Mucosa of rectum (tissue), 2 donors: ENCODE measurements around the gene GAS6.

Source experiments
- H3K27ac ChIP-seq, 2 donors: one replicate each; pipeline ENCODE4 v1.7.0; 2013; ENCODE audit warnings: inconsistent platforms in 2 of 2, low read depth in 2 of 2, low read length in 2 of 2
- H3K27me3 ChIP-seq, 2 donors: one replicate each; pipeline ENCODE4 v1.7.0; 2013; ENCODE audit warnings: low read length in 2 of 2; ENCODE audit not compliant: control insufficient read depth in 2 of 2, insufficient read depth in 2 of 2
- H3K36me3 ChIP-seq, 2 donors: one replicate each; pipeline ENCODE4 v1.7.0; 2013; ENCODE audit warnings: low read length in 2 of 2; ENCODE audit not compliant: control insufficient read depth in 2 of 2, insufficient read depth in 2 of 2
- H3K4me1 ChIP-seq, 2 donors: one replicate each; pipeline ENCODE4 v1.7.0; 2013; ENCODE audit warnings: low read length in 2 of 2, mild to moderate bottlenecking in 1 of 2; ENCODE audit not compliant: control insufficient read depth in 2 of 2, insufficient read depth in 2 of 2
- H3K4me3 ChIP-seq, 2 donors: one replicate each; pipeline ENCODE4 v1.7.0; 2013; ENCODE audit warnings: low read length in 2 of 2
- H3K9ac ChIP-seq, 2 donors: one replicate each; pipeline ENCODE4 v1.7.0; 2013; ENCODE audit warnings: low read length in 2 of 2, low read depth in 1 of 2, mild to moderate bottlenecking in 1 of 2
- H3K9me3 ChIP-seq, 2 donors: one replicate each; pipeline ENCODE4 v1.7.0; 2013; ENCODE audit warnings: low read length in 2 of 2; ENCODE audit not compliant: control insufficient read depth in 2 of 2
- donor health status: healthy.
- donor health status: Normal muscosa, but diverticular disease.

Gene GAS6

DNA sequence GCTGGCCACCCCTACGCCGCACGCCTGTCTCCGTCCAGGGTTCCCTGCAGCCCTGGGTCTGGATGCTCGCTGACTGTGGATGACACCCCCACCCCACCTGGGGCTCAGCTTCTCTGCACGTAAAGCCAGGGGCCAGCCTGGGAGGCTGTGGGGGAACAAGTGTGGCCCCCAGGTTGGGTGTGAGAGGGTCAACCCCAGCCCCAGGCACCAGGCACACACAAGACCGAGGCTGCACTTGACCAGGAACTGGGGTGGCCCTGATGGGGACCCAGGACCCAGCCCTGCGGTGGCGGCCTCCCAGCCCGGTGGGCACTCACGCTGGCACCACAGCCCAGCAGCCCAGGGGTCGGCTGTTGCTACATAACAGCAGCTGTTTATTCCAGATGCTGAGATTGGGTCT lies 41.6 kb downstream of the GAS6 start:
- Histone ChIP-seq H3K36me3 (peaks cover 15 to 26% of the 10 kb centered on the region in 2 donors), H3K4me3 (no peak overlapping the region), H3K27me3 (no peaks in the 10 kb centered on the region), H3K9ac (no peak overlapping the region), H3K4me1 (peaks cover 2 to 5% of the 10 kb centered on the region in 2 donors), H3K9me3 (no peaks in the 10 kb centered on the region), H3K27ac (no peak overlapping the region)

DNA sequence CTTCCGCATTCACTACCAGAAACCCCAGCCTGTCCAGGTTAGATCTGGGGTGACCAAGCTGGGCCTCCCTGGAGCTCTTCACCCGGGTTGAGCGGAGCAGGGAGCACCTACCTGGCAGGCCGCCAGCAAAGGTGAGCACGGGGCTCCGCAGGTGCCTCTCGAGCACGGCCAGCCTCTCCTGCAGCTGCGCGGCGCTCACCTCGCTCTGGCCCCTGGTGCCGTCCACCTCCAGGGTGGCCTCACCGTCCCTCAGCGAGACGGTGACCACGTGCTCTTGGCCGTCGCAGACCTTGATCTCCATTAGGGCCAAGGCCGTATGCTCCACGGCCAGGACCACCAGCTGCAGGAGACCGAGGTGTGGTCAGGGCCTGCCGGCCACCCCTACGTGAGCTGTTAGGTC lies 42.0 kb downstream of the GAS6 start:
- H3K27me3 ChIP-seq = no peaks in the 10 kb centered on the region
- peaks cover 12 to 22% of the 10 kb centered on the region in 2 donors for H3K36me3 ChIP-seq
- H3K4me3 ChIP-seq = no peak overlapping the region
- H3K4me1 ChIP-seq = peaks cover 2 to 5% of the 10 kb centered on the region in 2 donors
- H3K27ac ChIP-seq = no peak overlapping the region
- no peaks in the 10 kb centered on the region for H3K9me3 ChIP-seq
- no peak overlapping the region for H3K9ac ChIP-seq

DNA sequence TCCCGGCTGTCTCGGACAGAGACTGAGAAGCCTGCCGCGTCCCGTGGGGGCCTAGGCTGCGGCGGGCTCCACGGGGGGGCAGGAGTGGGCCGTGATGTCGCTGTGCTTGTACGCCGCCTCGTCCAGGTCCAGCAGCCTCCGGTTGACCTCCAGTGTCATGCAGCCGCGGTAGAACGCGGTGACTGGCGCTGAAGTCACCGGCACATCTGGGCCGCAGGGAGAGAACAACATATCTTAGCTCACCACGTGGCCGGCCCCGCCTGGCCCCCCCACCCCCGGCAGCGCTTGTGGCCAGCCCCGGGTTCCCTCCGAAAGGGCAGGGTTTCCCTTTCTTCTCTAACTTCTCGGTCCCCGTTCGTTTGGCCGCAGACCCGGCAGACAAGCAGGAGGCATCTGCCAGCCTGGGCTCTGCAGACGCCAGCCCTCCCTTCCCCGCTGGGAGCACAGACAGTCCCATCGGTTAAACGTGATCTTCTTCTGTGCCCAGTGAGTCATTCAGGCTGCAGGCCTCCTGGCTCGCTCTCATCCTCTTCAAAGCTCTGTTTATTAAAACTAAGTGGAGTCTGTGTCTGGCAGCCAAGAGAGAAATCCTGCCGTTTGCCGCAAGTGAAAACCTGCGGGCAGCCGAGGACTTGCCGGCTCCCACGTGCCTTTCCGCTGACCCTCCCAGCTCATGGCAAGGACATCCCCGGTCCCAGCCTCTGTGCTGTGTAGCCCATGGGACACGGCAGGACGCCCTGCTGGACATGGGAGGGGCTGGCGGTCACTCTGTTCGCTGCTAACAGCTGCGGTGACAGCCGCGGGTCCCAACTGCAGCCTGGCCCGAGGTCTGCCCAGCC lies 42.8 kb downstream of the GAS6 start:
- no peak overlapping the region for H3K4me3 ChIP-seq
- peak overlapping the region in 1 of 2 donors; percentile 11 for H3K27ac ChIP-seq
- H3K9ac ChIP-seq = no peak overlapping the region
- no peaks in the 10 kb centered on the region for H3K9me3 ChIP-seq
- H3K36me3 ChIP-seq = peaks cover 11 to 19% of the 10 kb centered on the region in 2 donors
- H3K27me3 ChIP-seq = no peaks in the 10 kb centered on the region
- peaks cover 2 to 8% of the 10 kb centered on the region in 2 donors for H3K4me1 ChIP-seq

DNA sequence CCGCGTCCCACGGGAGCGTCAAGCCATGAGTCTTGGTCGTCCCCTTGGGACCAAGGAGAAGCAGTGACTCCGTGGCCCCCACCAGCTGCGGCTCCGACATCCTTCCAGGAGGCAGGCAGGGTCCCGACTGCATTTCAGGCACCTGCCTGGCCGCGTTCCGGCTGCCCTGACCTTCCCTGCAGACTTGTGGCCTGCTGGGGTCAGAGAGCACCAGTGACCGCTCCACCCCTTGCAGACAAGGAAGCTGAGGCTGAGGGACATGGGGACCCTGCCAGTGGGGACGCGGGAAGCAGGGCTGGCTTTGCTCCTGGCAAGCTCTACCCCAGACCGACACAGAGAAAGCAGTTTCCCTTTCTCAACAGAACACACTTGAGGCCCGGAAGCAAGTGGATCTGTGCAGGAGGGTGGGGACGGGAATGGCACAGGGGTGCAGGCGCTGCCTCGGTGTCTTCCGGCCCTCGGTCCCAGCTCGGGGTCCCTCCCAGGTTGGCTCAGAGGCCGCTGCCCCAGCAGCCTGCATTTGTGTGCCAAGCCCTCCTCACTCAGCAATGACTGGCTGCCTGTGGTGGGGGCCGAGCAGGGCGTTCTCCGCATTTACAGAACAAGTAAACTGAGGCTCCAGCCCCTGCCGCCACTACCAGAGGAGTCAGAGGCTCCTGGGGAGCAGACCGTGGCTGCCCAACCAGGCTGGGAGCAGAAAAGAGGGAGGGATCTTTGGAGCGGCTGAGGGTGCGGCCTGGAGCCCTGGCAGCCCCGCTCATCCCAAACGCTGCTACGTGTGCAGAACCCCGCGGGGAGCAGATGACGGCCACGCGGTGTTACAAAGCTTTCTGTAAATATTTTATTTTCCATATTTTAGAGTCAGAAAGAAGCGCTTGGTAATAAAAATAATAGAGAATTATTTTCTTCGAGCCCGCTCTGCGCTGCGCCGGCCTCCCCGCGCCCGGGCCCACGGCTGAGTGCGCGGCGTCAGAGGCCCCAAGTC lies 43.9 kb downstream of the GAS6 start:
- H3K27me3 ChIP-seq = no peaks in the 10 kb centered on the region
- H3K9me3 ChIP-seq = no peaks in the 10 kb centered on the region
- no peak overlapping the region for H3K9ac ChIP-seq
- peaks cover 10 to 17% of the 10 kb centered on the region in 2 donors for H3K36me3 ChIP-seq
- peaks cover 5 to 8% of the 10 kb centered on the region in 2 donors for H3K4me1 ChIP-seq
- H3K4me3 ChIP-seq = no peak overlapping the region
- no peak overlapping the region for H3K27ac ChIP-seq

DNA sequence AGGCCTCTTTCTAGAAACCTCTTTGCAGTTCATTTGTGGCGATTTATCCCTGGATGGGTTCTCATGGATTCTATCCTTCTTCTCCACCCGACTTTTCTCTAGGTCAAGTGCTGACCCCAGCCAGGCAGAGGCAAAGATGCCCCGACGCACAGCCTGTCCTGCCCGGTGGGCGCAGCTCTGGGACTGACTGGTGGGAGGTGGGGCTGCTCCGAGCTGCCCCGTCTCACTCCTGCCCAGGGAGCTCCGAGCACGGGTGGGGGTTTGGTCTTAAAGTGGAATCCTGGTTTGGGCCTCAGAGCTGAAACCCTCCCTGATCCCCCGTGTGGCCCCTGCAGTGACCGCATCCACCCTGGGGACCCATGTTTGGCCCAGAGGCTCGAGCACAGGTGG lies 44.5 kb downstream of the GAS6 start:
- Histone ChIP-seq H3K4me1 (peaks cover 5 to 8% of the 10 kb centered on the region in 2 donors), H3K27me3 (no peaks in the 10 kb centered on the region), H3K36me3 (peaks cover 10 to 17% of the 10 kb centered on the region in 2 donors), H3K4me3 (no peak overlapping the region), H3K27ac (no peak overlapping the region), H3K9ac (no peak overlapping the region), H3K9me3 (no peaks in the 10 kb centered on the region)

DNA sequence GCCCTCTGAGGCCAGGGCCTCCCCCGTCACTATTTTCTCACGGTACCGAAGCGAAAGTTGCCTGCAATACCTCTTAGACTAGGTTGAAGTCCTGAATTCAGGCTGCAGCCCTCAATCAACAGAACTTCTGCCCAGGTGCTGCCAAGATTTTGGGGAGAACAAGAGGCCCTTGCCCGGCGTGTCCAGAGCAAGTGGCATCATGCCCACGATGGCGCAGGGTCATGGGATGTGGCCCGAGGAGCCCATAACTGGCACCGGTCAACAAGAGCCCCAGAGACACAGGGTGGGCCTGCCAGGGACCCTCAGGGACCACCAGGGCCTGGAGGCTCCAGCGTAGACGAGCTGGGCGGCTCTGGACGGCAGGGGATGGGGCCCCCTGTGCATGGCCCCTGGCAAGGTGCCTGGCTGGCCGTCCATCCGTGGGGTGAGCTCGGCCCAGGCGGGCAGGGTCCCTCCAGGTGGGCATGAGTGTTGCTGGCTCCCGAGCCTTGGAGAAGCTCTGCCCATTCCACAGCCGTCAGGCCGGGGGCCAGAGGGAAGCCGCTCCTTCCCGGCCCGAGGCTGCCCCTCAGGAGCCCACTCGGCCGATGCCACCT lies 45.1 kb downstream of the GAS6 start:
- Histone ChIP-seq H3K9me3 (no peaks in the 10 kb centered on the region), H3K4me3 (no peak overlapping the region), H3K27ac (no peak overlapping the region), H3K27me3 (no peaks in the 10 kb centered on the region), H3K9ac (no peak overlapping the region), H3K4me1 (peaks cover 5 to 8% of the 10 kb centered on the region in 2 donors), H3K36me3 (peaks cover 9 to 16% of the 10 kb centered on the region in 2 donors)

DNA sequence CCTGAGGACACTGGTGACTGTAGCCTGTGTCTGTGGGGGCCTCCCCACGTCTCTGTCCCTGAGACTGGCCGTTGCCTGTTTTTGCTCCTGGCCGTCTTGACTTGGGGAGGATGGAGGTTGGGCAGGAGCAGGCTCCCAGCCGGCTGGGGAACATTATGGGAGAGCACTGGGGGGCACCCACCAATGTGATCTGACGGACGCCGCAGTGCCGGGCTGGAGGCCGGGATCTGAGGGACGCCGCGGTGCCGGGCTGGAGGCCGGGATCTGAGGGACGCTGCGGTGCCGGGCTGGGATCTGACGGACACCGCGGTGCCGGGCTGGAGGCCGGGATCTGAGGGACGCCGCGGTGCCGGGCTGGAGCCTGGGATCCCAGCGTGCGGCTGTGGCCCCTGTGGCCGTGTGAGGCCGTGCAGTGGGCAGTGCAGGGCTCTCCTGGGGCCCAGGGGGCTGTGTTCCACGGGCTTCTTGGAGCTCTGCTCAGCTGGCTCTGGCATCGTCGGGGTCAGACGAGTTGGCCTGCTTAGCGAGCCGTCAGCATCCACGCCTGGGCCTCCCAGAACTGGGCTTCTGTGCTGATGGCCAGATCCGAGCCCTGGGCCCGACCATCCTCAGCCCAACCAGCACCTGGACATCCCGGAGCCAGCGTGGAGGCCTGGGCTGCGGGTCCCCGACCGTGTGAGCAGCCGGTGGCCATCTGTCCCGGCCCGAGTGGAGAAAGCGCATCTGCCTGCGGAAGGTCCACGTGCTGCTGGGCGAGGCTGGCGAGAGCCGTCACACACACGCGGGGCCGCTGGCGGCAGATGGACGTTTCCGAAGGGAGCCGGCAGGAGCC lies 45.8 kb downstream of the GAS6 start:
- no peak overlapping the region for H3K4me3 ChIP-seq
- H3K9me3 ChIP-seq = no peaks in the 10 kb centered on the region
- no peak overlapping the region for H3K9ac ChIP-seq
- peaks cover 6 to 12% of the 10 kb centered on the region in 2 donors for H3K36me3 ChIP-seq
- H3K4me1 ChIP-seq = peaks cover 5 to 8% of the 10 kb centered on the region in 2 donors
- H3K27ac ChIP-seq = no peak overlapping the region
- no peaks in the 10 kb centered on the region for H3K27me3 ChIP-seq

DNA sequence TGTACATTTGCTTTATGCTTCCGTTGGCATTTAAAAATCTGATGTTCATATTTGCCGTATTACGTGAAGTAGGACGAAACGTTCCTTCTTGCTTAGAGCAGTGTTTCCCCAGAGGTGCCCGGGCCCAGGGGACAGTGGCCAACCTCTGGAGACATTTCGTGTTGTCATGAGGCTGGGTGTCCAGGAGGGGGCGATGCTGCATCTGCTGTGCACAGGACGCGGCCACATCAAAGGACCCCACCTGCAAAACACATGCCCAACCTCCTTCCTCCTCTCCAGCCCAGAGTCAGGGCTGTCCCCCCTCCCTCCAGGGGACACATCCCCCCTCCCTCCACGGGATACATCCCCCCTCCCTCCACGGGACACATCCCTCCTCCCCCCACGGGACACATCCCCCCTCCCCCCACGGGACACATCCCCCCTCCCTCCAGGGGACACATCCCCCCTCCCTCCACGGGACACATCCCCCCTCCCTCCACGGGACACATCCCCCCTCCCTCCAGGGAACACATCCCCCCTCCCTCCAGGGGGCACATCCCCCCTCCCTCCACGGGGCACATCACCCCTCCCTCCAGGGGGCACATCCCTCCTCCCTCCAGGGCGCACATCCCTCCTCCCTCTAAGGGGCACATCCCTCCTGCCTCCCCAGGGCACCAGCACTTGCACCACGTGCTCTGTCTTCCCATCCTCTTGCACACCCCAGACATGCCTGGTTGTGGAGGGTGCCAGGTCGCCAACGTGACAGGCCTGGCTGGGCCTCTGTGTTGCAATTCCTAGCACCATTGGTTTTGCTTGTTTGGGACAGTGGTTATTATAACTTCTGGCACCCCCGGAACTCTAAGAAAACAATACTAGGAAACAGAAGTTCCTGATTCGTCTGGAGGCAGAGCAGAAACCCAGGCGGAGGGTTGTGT lies 46.7 kb downstream of the GAS6 start:
- H3K9me3 ChIP-seq = no peaks in the 10 kb centered on the region
- H3K4me3 ChIP-seq = no peak overlapping the region
- no peaks in the 10 kb centered on the region for H3K27me3 ChIP-seq
- no peak overlapping the region for H3K27ac ChIP-seq
- H3K4me1 ChIP-seq = peaks cover 5 to 8% of the 10 kb centered on the region in 2 donors
- H3K36me3 ChIP-seq = peaks cover 5 to 6% of the 10 kb centered on the region in 2 donors
- H3K9ac ChIP-seq = no peak overlapping the region
